H1 (cell line): Measurements from ENCODE around the gene EXOSC7. TPM values are rescaled to one million over a fixed set of nuclear protein-coding genes. Genes with fewer than 3 reads are reported as not detected.
"Not testable (repeated sequence)": the region's sequence is repeated elsewhere in the genome, so short reads cannot be mapped to it uniquely, and the experiment has no call there.

Experiments
- CTCF ChIA-PET: fragments of 300-600 bp; sonication (Branson Sonifier 250); formaldehyde crosslinking; loops from one replicate; lab custom pipeline; 2021; ENCODE audit not compliant: partially characterized antibody; lab: Charles Lee
- POLR2A ChIA-PET: fragments of 300-600 bp; sonication (Branson Sonifier 250); formaldehyde crosslinking; loops from one replicate; lab custom pipeline; 2021; ENCODE audit warnings: inconsistent platforms; ENCODE audit not compliant: partially characterized antibody; lab: Charles Lee
- DNase-seq, 2 experiments: peaks; one replicate each; pipeline versions ENCODE4 v3.0.0 to v3.0.0-alpha.2; 2010 to 2022; ENCODE audit warnings: low spot score in 2 of 2, low read depth in 1 of 2, mixed read lengths in 1 of 2
- FAIRE-seq: peaks from 2 replicates; lab custom pipeline; 2011; peaks lifted over from hg19 to GRCh38; lab: Jason Lieb, UNC
- H2AFZ ChIP-seq: 2 replicates; pipeline ENCODE4 v1.8.1; 2012; ENCODE audit warnings: low read length, inconsistent platforms
- H2AK5ac ChIP-seq: 2 replicates; pipeline ENCODE4 v1.6.1; 2013; ENCODE audit warnings: low read depth, low read length
- H2BK120ac ChIP-seq: replicated peaks from 2 replicates; pipeline ENCODE3; 2013; ENCODE audit warnings: low read depth, low read length, inconsistent platforms
- H2BK12ac ChIP-seq: 2 replicates; pipeline ENCODE4 v1.6.1; 2013; ENCODE audit warnings: low read depth, low read length
- H2BK15ac ChIP-seq: 2 replicates; pipeline ENCODE4 v1.6.1; 2013; ENCODE audit warnings: low read length
- H2BK20ac ChIP-seq: 2 replicates; pipeline ENCODE4 v1.6.1; 2013; ENCODE audit warnings: low read length
- H2BK5ac ChIP-seq: 2 replicates; pipeline ENCODE4 v1.6.1; 2013; ENCODE audit warnings: low read depth, low read length
- H3K14ac ChIP-seq: 2 replicates; pipeline ENCODE4 v1.6.1; 2013; ENCODE audit warnings: inconsistent platforms; ENCODE audit not compliant: insufficient read length
- H3K18ac ChIP-seq: 2 replicates; pipeline ENCODE4 v1.6.1; 2013; ENCODE audit warnings: low read length; ENCODE audit errors: extremely low read depth
- H3K23ac ChIP-seq: 2 replicates; pipeline ENCODE4 v1.6.1; 2013; ENCODE audit warnings: inconsistent platforms; ENCODE audit not compliant: insufficient read length
- H3K23me2 ChIP-seq: 2 replicates; pipeline ENCODE4 v1.6.1; 2013; ENCODE audit warnings: low read depth, low read length
- H3K27ac ChIP-seq: 2 replicates; pipeline ENCODE4 v1.6.1; 2011; ENCODE audit warnings: low read depth, low read length, inconsistent platforms
- H3K27me3 ChIP-seq, 4 experiments: replicated peaks in 1 of 4; 1 replicate in 1 of 4; 2 replicates in 3 of 4; pipeline versions ENCODE4 v1.6.1 to v1.8.1; 2011 to 2013; ENCODE audit warnings: low read length in 3 of 4, mild to moderate bottlenecking in 3 of 4, inconsistent platforms in 2 of 4, mixed read lengths in 2 of 4, moderate library complexity in 1 of 4; ENCODE audit not compliant: control insufficient read depth in 3 of 4, insufficient read depth in 3 of 4; ENCODE audit errors: extremely low read depth in 1 of 4
- H3K36me3 ChIP-seq, 4 experiments: 2 replicates each; pipeline versions ENCODE4 v1.6.1 to v1.8.1; 2011 to 2013; ENCODE audit warnings: mild to moderate bottlenecking in 4 of 4, low read length in 3 of 4, moderate library complexity in 2 of 4, control low read depth in 1 of 4, inconsistent platforms in 1 of 4; ENCODE audit not compliant: insufficient read depth in 4 of 4, control insufficient read depth in 2 of 4
- H3K4ac ChIP-seq: replicated peaks from 2 replicates; pipeline ENCODE3; 2013; ENCODE audit warnings: low read length, low read depth, mixed read lengths, inconsistent platforms; ENCODE audit not compliant: insufficient read length
- H3K4me1 ChIP-seq, 4 experiments: replicated peaks in 1 of 4; 1 replicate in 1 of 4; 2 replicates in 3 of 4; pipeline versions ENCODE4 v1.6.1 to v1.8.1; 2011 to 2013; ENCODE audit warnings: low read length in 3 of 4, inconsistent platforms in 2 of 4, mixed read lengths in 1 of 4; ENCODE audit not compliant: insufficient read depth in 4 of 4, control insufficient read depth in 3 of 4
- H3K4me2 ChIP-seq, 2 experiments: 2 replicates each; pipeline versions ENCODE4 v1.6.1 to v1.8.1; 2011 to 2013; ENCODE audit warnings: low read depth in 2 of 2, low read length in 2 of 2, control low read depth in 1 of 2, inconsistent platforms in 1 of 2, mild to moderate bottlenecking in 1 of 2; ENCODE audit not compliant: insufficient read depth in 1 of 2
- H3K4me3 ChIP-seq, 4 experiments: fragments of 200-600, 300-600 bp in 1 of 4; sonication (generic), shearing (Covaris generic), sonication (Bioruptor Twin) in 1 of 4; 2 replicates each; pipeline versions ENCODE4 v1.5.1 to v1.8.1; 2011 to 2016; ENCODE audit warnings: low read length in 4 of 4, low read depth in 3 of 4, control low read depth in 2 of 4, inconsistent platforms in 2 of 4, mild to moderate bottlenecking in 2 of 4, mixed read lengths in 1 of 4, moderate library complexity in 1 of 4; ENCODE audit not compliant: insufficient read depth in 2 of 4; ENCODE audit errors: extremely low read depth in 1 of 4
- H3K56ac ChIP-seq: replicated peaks from 2 replicates; pipeline ENCODE3; 2013; ENCODE audit warnings: low read depth, mild to moderate bottlenecking, mixed read lengths, low read length, inconsistent platforms; ENCODE audit not compliant: insufficient read length
- H3K79me1 ChIP-seq: 2 replicates; pipeline ENCODE4 v1.6.1; 2013; ENCODE audit warnings: low read depth, low read length, control low read depth
- H3K79me2 ChIP-seq, 2 experiments: 2 replicates each; pipeline versions ENCODE4 v1.6.1 to v1.8.1; 2012 to 2013; ENCODE audit warnings: low read length in 2 of 2, mild to moderate bottlenecking in 2 of 2, inconsistent platforms in 1 of 2; ENCODE audit not compliant: insufficient read depth in 2 of 2, control insufficient read depth in 1 of 2
- H3K9ac ChIP-seq, 4 experiments: replicated peaks in 1 of 4; 1 replicate in 1 of 4; 2 replicates in 3 of 4; pipeline versions ENCODE4 v1.6.1 to v1.8.1; 2011 to 2013; ENCODE audit warnings: low read depth in 3 of 4, low read length in 3 of 4, control low read depth in 2 of 4, mild to moderate bottlenecking in 2 of 4, moderate library complexity in 2 of 4, inconsistent platforms in 1 of 4; ENCODE audit errors: extremely low read depth in 1 of 4
- H3K9me3 ChIP-seq, 2 experiments: 2 replicates each; pipeline versions ENCODE4 v1.6.1 to v1.8.1; 2012 to 2013; ENCODE audit warnings: mild to moderate bottlenecking in 2 of 2, moderate library complexity in 2 of 2, control low read depth in 1 of 2, inconsistent platforms in 1 of 2, low read depth in 1 of 2, low read length in 1 of 2, mixed read lengths in 1 of 2; ENCODE audit not compliant: insufficient read depth in 2 of 2
- H4K20me1 ChIP-seq, 2 experiments: replicated peaks in 1 of 2; 2 replicates each; pipeline versions ENCODE3 to v1.8.1; 2011 to 2013; ENCODE audit warnings: inconsistent platforms in 2 of 2, low read length in 2 of 2, mild to moderate bottlenecking in 1 of 2; ENCODE audit not compliant: insufficient read depth in 2 of 2, control insufficient read depth in 1 of 2
- H4K5ac ChIP-seq: 2 replicates; pipeline ENCODE4 v1.6.1; 2013; ENCODE audit warnings: low read length, low read depth, mixed read lengths, inconsistent platforms; ENCODE audit not compliant: insufficient read length
- H4K8ac ChIP-seq: 2 replicates; pipeline ENCODE4 v1.8.0; 2013; ENCODE audit warnings: mild to moderate bottlenecking, moderate library complexity, low read length, inconsistent platforms; ENCODE audit not compliant: insufficient read depth; ENCODE audit errors: extremely low read depth
- H4K91ac ChIP-seq: replicated peaks from 2 replicates; pipeline ENCODE3; 2013; ENCODE audit warnings: low read length, mixed read lengths, inconsistent platforms; ENCODE audit not compliant: insufficient read length
- EGR1 ChIP-seq: IDR thresholded peaks from 2 replicates; pipeline ENCODE4 v1.6.1; 2011; ENCODE audit warnings: low read depth, low read length, borderline replicate concordance
- WGBS, 2 experiments: shearing (Covaris generic) in 1 of 2; methylation state at CpG; one replicate each; pipeline versions ENCODE4 v1.1.6 to v1.1.7; 2013 to 2015; ENCODE audit warnings: low lambda C conversion rate in 2 of 2, mixed read lengths in 2 of 2, inconsistent platforms in 1 of 2, low coverage in 1 of 2, missing lambda C conversion rate in 1 of 2; ENCODE audit not compliant: insufficient replicate concordance in 2 of 2, insufficient coverage in 1 of 2, insufficient read length in 1 of 2; ENCODE audit errors: extremely low coverage in 1 of 2, missing lambda C conversion rate in 1 of 2; 5-methylcytosine and 5-hydroxymethylcytosine counted together
- polyA plus RNA-seq, 7 experiments: library from polyadenylated mRNA; depleted of rRNA in 3 of 7; stranded (reverse) in 5 of 7; unstranded in 2 of 7; fragments of >200 nt in 5 of 7; fragments of 200-250 nt in 2 of 7; gene quantifications; 1 replicate in 5 of 7; 2 replicates in 1 of 7; 4 replicates in 1 of 7; pipeline versions ENCODE4 v1.2.1 to v1.2.3, GENCODE V29; 2011 to 2013; ENCODE audit warnings: missing spikeins in 2 of 7, mixed read lengths in 2 of 7
- total RNA-seq: library from RNA; stranded (reverse); fragmentation: NEBNext Ultra II Directional; extraction: Animal tissue kit (Norgen Biotek cat#: 25700); gene quantifications from 2 replicates; pipeline ENCODE4 v1.2.1, GENCODE V29; 2021

EXOSC7 gene
- total and polyA plus RNA-seq, 2 of the 8 experiments (the other 6 are each of a cell fraction or from before 2014, with no cell fraction given): 92.7 to 94.5 TPM

DNA sequence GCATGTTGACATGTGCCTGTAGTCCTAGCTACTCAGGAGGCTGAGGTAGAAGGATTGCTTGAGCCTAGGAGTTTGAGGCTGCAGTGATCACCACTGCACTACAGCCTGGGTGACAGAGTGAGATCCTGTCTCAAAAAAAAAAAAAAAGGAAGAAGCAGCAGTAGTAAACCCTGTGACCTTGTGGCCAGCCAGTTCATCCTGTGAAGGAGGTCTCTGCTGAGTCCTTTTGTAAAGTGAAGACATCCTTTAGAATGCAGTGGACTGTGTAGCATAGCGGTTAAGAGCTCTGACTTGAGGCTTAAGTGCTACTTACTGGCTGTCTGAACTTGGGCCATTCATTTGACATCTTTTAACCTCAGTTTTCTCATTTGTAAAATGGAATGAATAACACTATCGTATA lies 8.3 kb downstream of the EXOSC7 start (continued):
- TF ChIP-seq EGR1: no peak

DNA sequence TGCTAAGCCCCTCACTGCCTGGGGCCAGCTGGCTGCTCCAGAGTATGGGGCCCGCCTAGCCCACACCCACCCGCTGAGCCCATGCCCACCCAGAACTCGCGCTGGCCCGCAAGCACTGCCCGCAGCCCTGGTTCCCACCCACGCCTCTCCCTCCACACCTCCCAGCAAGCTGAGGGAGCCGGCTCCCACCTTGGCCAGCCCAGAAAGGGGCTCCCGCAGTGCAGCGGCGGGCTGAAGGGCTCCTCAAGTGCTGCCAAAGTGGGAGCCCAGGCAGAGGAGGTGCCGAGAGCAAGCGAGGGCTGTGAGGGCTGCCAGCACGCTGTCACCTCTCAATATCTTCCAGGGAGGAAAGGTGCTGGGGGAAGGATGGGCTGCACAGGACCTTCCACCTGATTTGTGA lies 10.3 kb downstream of the EXOSC7 start:
- H3K4me3 ChIP-seq, H3K27ac ChIP-seq, H3K27me3 ChIP-seq, H3K56ac ChIP-seq, DNase-seq, H3K23me2 ChIP-seq, H3K14ac ChIP-seq, H4K5ac ChIP-seq, H4K91ac ChIP-seq, H3K4me1 ChIP-seq, H4K8ac ChIP-seq, H2BK120ac ChIP-seq, H3K23ac ChIP-seq, FAIRE-seq, H3K18ac ChIP-seq, CTCF ChIA-PET, H2BK5ac ChIP-seq, H2AK5ac ChIP-seq, H2BK15ac ChIP-seq, H3K4me2 ChIP-seq, H3K4ac ChIP-seq, H2AFZ ChIP-seq, H2BK12ac ChIP-seq, H3K9ac ChIP-seq, H2BK20ac ChIP-seq: not testable (repeated sequence)
- 98% methylated on average over 8 of the region's 14 CpGs; no CpG with 5 or more reads in 1 of the 2 experiments for WGBS, 2 experiments
- Histone ChIP-seq H3K36me3 (peaks cover 5 to 34% (median 22%) of the 10 kb centered on the region in 4 experiments; a peak in 6 of 8 replicates), H4K20me1 (peaks cover 5 to 14% of the 10 kb centered on the region in 2 experiments), H3K79me1 (peaks cover 13% of the 10 kb centered on the region), H3K9me3 (peaks cover 2 to 11% of the 10 kb centered on the region in 2 experiments; a peak in 1 of 4 replicates), H3K79me2 (peaks cover 27 to 83% of the 10 kb centered on the region in 2 experiments)
- POLR2A ChIA-PET: interaction anchor here (6.6 kb wide), 1 partner anchor 10 kb away, joined by 48 read pairs; the partner anchor contains the start of genes EXOSC7 and ZDHHC3
